Neural cell (in vitro differentiated cells): ENCODE data around the gene NRL. TPM values are rescaled to one million over a fixed set of nuclear protein-coding genes. Genes with fewer than 3 reads are reported as not detected.

Experiments
- H2AFZ ChIP-seq: fragments of 200-600, 300-800 bp; sonication (generic), shearing (Covaris generic); 2 replicates; pipeline ENCODE4 v1.6.0; 2014; ENCODE audit warnings: low read depth, mild to moderate bottlenecking, antibody characterized with exemption, low read length, moderate library complexity
- H3F3A ChIP-seq: fragments of 200-600 bp; shearing (Covaris generic); 2 replicates; pipeline ENCODE4 v1.6.1; 2016; ENCODE audit warnings: mild to moderate bottlenecking, moderate library complexity, mixed read lengths, antibody characterized with exemption, low read length; ENCODE audit not compliant: insufficient read depth, poor library complexity, severe bottlenecking
- H3K27ac ChIP-seq: fragments of 200-600, 300-800 bp; sonication (generic), shearing (Covaris generic); 2 replicates; pipeline ENCODE4 v1.5.1; 2014; ENCODE audit warnings: mild to moderate bottlenecking, low read length, moderate library complexity
- H3K27me3 ChIP-seq: fragments of 300-800, 200-600 bp; sonication (generic), shearing (Covaris generic); 2 replicates; pipeline ENCODE4 v1.6.0; 2014; ENCODE audit warnings: mild to moderate bottlenecking, low read depth, low read length, moderate library complexity; ENCODE audit not compliant: insufficient read depth
- H3K36me3 ChIP-seq: fragments of 300-800, 200-600 bp; sonication (generic), shearing (Covaris generic); 2 replicates; pipeline ENCODE4 v1.5.1; 2014; ENCODE audit warnings: mild to moderate bottlenecking, antibody characterized with exemption, low read length, moderate library complexity; ENCODE audit not compliant: insufficient read depth
- H3K4me2 ChIP-seq: fragments of 300-800, 200-600 bp; sonication (generic), shearing (Covaris generic); 2 replicates; pipeline ENCODE4 v1.6.0; 2014; ENCODE audit warnings: mild to moderate bottlenecking, low read length
- H3K4me3 ChIP-seq: fragments of 300-800, 200-600 bp; sonication (generic), shearing (Covaris generic); 2 replicates; pipeline ENCODE4 v1.5.1; 2014; ENCODE audit warnings: mild to moderate bottlenecking, low read length, moderate library complexity
- H3K79me2 ChIP-seq: fragments of 200-600 bp; shearing (Covaris generic); replicated peaks from 2 replicates; pipeline ENCODE4 v1.6.0; 2014; ENCODE audit warnings: mild to moderate bottlenecking, low read length, moderate library complexity; ENCODE audit not compliant: insufficient read depth
- H3K9ac ChIP-seq: fragments of 300-800, 200-600 bp; sonication (generic), shearing (Covaris generic); 2 replicates; pipeline ENCODE4 v1.6.1; 2016; ENCODE audit warnings: mild to moderate bottlenecking, low read length, mixed read lengths
- H3K9me2 ChIP-seq: fragments of 200-600 bp; shearing (Covaris generic); 2 replicates; pipeline ENCODE4 v1.6.1; 2016; ENCODE audit warnings: mild to moderate bottlenecking, low read length, mixed read lengths; ENCODE audit not compliant: insufficient read depth
- H3K9me3 ChIP-seq: fragments of 200-600, 300-800 bp; sonication (generic), shearing (Covaris generic); 2 replicates; pipeline ENCODE4 v1.6.1; 2016; ENCODE audit warnings: mild to moderate bottlenecking, mixed run types, low read length, moderate library complexity, mixed read lengths
- H4K20me1 ChIP-seq: fragments of 200-600 bp; shearing (Covaris generic); 2 replicates; pipeline ENCODE4 v1.6.1; 2016; ENCODE audit warnings: mild to moderate bottlenecking, mixed run types; ENCODE audit not compliant: insufficient read depth
- EP300 ChIP-seq: fragments of 450-650 bp; conservative IDR thresholded peaks from 2 replicates; pipeline ENCODE4 v1.6.1; 2014; ENCODE audit warnings: antibody characterized with exemption, mild to moderate bottlenecking, moderate library complexity; ENCODE audit not compliant: poor library complexity, severe bottlenecking
- EZH2 ChIP-seq: fragments of 200-600, 300-800 bp; shearing (Covaris generic), sonication (generic); IDR thresholded peaks from 2 replicates; pipeline ENCODE4 v1.6.1; 2014; ENCODE audit warnings: antibody characterized with exemption, low read length, borderline replicate concordance, mild to moderate bottlenecking; ENCODE audit not compliant: insufficient read depth, poor library complexity, severe bottlenecking
- MXI1 ChIP-seq: fragments of 450-650 bp; conservative IDR thresholded peaks from 2 replicates; pipeline ENCODE4 v1.6.1; 2014; ENCODE audit warnings: antibody characterized with exemption, mild to moderate bottlenecking; ENCODE audit not compliant: poor library complexity, severe bottlenecking
- POLR2AphosphoS5 ChIP-seq: IDR thresholded peaks from 2 replicates; pipeline ENCODE4 v1.6.1; 2012
- RAD21 ChIP-seq: fragments of 450-650 bp; conservative IDR thresholded peaks from 2 replicates; pipeline ENCODE4 v1.6.1; 2014; ENCODE audit warnings: antibody characterized with exemption, mild to moderate bottlenecking, moderate library complexity
- SMC3 ChIP-seq: fragments of 450-650 bp; conservative IDR thresholded peaks from 2 replicates; pipeline ENCODE4 v1.6.1; 2014; ENCODE audit warnings: antibody characterized with exemption, mild to moderate bottlenecking, moderate library complexity; ENCODE audit not compliant: poor library complexity
- TAF1 ChIP-seq: IDR thresholded peaks from 2 replicates; pipeline ENCODE4 v1.6.1; 2012; ENCODE audit warnings: low read depth
- polyA plus RNA-seq: library from polyadenylated mRNA; depleted of rRNA; stranded (reverse); fragments of >200 nt; gene quantifications from 2 replicates; pipeline ENCODE4 v1.2.3, GENCODE V29; 2014
- TF ChIP-seq, protein P1 (sequence below): IDR thresholded peaks from 2 replicates; pipeline ENCODE4 v1.6.1; 2012; ENCODE audit warnings: borderline replicate concordance
- TF ChIP-seq, protein P2 (sequence below): fragments of 450-650 bp; IDR thresholded peaks from 2 replicates; pipeline ENCODE4 v1.5.1; 2014; ENCODE audit warnings: antibody characterized with exemption, mild to moderate bottlenecking, moderate library complexity; ENCODE audit not compliant: poor library complexity, severe bottlenecking

Gene NRL
- polyA plus RNA-seq, 1 donor from 2014 or later: 9.5 TPM

DNA sequence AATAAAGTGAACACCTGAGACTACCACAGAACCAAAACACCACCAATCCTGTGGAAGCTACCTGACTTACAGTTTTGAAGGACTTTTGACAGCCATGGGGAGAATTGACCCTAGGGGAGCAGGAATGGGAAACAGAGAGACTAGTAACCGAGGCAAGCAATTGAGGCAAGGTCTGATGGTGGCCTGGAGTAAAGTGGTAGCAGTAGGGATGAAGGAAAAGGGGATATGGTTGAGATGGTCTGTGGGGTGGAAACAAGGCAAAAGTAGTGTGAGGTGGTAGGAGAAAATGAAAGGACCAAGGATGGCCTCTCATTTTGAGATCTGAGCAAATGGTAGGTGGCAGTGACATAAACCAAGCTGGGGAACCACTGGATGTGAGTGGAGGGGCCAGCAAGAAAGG is 42.1 kb upstream of the NRL start:
- Histone ChIP-seq H3K4me3 (no peak overlapping the region), H3K79me2 (no peaks in the 10 kb centered on the region), H3K9ac (no peak overlapping the region), H4K20me1 (no peaks in the 10 kb centered on the region), H2AFZ (no peak overlapping the region), H3F3A (no peaks in the 10 kb centered on the region), H3K9me3 (no peaks in the 10 kb centered on the region), H3K27me3 (no peaks in the 10 kb centered on the region), H3K4me2 (no peak overlapping the region), H3K36me3 (no peaks in the 10 kb centered on the region), H3K9me2 (no peaks in the 10 kb centered on the region), H3K27ac (no peak overlapping the region)
- TF ChIP-seq EP300 (no peak), SMC3 (no peak), POLR2AphosphoS5 (no peak), RAD21 (no peak), EZH2 (no peak), MXI1 (no peak), TAF1 (no peak)
- TF ChIP-seq, protein P1, sequence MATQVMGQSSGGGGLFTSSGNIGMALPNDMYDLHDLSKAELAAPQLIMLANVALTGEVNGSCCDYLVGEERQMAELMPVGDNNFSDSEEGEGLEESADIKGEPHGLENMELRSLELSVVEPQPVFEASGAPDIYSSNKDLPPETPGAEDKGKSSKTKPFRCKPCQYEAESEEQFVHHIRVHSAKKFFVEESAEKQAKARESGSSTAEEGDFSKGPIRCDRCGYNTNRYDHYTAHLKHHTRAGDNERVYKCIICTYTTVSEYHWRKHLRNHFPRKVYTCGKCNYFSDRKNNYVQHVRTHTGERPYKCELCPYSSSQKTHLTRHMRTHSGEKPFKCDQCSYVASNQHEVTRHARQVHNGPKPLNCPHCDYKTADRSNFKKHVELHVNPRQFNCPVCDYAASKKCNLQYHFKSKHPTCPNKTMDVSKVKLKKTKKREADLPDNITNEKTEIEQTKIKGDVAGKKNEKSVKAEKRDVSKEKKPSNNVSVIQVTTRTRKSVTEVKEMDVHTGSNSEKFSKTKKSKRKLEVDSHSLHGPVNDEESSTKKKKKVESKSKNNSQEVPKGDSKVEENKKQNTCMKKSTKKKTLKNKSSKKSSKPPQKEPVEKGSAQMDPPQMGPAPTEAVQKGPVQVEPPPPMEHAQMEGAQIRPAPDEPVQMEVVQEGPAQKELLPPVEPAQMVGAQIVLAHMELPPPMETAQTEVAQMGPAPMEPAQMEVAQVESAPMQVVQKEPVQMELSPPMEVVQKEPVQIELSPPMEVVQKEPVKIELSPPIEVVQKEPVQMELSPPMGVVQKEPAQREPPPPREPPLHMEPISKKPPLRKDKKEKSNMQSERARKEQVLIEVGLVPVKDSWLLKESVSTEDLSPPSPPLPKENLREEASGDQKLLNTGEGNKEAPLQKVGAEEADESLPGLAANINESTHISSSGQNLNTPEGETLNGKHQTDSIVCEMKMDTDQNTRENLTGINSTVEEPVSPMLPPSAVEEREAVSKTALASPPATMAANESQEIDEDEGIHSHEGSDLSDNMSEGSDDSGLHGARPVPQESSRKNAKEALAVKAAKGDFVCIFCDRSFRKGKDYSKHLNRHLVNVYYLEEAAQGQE: no peak
- TF ChIP-seq, protein P2, sequence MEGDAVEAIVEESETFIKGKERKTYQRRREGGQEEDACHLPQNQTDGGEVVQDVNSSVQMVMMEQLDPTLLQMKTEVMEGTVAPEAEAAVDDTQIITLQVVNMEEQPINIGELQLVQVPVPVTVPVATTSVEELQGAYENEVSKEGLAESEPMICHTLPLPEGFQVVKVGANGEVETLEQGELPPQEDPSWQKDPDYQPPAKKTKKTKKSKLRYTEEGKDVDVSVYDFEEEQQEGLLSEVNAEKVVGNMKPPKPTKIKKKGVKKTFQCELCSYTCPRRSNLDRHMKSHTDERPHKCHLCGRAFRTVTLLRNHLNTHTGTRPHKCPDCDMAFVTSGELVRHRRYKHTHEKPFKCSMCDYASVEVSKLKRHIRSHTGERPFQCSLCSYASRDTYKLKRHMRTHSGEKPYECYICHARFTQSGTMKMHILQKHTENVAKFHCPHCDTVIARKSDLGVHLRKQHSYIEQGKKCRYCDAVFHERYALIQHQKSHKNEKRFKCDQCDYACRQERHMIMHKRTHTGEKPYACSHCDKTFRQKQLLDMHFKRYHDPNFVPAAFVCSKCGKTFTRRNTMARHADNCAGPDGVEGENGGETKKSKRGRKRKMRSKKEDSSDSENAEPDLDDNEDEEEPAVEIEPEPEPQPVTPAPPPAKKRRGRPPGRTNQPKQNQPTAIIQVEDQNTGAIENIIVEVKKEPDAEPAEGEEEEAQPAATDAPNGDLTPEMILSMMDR: no peak

DNA sequence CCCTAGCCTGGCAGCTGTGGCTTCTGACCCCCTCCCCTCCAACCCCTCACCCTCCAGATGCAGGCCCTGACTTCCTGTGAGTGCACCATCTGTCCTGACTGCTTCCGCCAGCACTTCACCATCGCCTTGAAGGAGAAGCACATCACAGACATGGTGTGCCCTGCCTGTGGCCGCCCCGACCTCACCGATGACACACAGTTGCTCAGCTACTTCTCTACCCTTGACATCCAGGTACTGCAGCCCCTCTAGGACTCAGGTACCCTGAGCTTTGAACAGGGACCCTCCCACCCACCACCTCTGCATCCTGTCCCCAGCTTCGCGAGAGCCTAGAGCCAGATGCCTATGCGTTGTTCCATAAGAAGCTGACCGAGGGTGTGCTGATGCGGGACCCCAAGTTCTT is 40.4 kb upstream of the NRL start:
- Histone ChIP-seq H3K36me3 (no peaks in the 10 kb centered on the region), H3K27ac (no peak overlapping the region), H3K79me2 (no peaks in the 10 kb centered on the region), H3K9ac (no peak overlapping the region), H3K4me3 (no peak overlapping the region), H3K9me3 (no peaks in the 10 kb centered on the region), H3K4me2 (no peak overlapping the region), H3K27me3 (no peaks in the 10 kb centered on the region), H4K20me1 (no peaks in the 10 kb centered on the region), H3F3A (no peaks in the 10 kb centered on the region), H3K9me2 (no peaks in the 10 kb centered on the region), H2AFZ (no peak overlapping the region)
- no peak for TF ChIP-seq MXI1
- TF ChIP-seq TAF1: no peak
- TF ChIP-seq POLR2AphosphoS5: no peak
- TF ChIP-seq, protein P1: no peak
- TF ChIP-seq, protein P2: no peak
- TF ChIP-seq RAD21: no peak
- TF ChIP-seq SMC3: no peak
- no peak for TF ChIP-seq EZH2
- TF ChIP-seq EP300: no peak
